Measurements from ENCODE around the gene DIPK1A.
"Not testable (repeated sequence)": the region's sequence is repeated elsewhere in the genome, so short reads cannot be mapped to it uniquely, and the experiment has no call there.

DIPK1A gene

DNA sequence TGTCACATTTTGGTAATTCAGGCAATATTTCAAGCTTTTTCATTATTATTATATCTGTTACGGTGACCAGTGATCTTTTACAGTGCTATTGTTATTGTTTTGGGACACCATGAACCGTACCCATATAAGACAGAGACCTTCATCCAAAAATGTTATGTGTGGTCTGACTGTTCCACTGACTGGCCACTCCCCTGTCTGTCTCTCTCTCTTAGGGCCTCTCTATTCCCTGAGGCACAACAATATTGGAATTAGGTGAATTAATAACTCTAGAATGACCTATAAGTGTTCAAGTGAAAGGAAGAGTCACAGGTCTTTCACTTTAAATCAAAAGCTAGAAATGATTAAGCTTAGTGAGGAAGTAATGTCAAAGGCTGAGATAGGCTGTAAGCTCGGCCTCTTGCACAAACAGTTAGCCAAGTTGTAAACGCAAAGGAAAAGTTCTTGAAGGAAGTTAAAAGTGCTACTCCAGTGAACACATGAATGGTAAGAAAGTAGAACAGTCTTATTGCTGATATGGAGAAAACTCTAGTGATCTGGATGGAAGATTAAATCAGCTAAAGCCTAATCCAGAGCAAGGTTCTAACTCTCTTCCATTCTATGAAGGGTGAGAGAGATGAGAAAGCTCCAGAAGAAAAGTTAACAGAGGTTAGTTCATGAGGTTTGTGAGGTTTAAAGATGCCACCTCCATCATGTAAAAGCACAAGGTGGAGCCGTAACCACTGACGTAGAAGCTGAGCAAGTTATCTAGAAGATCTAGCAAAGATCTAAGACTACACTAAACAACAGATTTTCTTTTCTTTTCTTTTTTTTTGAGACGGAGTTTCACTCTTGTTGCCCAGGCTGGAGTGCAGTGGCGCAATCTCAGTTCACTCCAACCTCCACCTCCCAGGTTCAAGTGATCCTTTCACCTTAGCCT lies 19.7 kb upstream of the DIPK1A start:
- DNase-seq = no peak

DNA sequence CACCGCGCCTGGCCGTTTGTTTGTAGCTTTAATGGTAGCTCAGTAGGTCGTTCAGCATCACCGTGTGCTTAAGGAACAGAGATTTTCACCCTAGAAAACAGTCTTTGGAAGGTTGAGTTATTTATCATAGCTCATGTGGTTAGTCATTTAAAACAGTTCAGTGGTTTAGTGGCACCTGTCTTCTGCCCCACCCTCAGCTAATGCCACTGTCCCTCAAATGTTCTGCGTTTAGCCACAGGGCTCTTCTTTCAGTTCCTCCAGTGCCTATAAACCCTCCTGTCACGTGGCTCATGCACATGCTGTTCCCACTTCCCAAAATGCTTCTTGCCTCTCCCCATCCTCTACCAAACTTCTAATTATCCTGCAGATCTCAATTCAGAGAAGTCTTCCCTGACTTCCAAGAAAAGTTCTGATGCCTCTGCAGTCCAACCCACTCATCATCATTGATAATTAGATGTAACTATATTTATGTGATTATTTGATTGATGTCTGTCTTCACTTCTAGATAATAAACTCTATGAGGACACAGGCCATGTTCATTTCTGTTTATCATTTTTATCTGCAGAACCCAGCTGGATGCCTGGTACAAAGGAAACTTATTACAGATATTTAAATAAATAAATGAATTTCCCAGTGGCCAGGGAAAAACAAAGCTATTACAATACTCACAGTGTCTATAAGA lies 14.4 kb upstream of the DIPK1A start:
- no peak for DNase-seq

DNA sequence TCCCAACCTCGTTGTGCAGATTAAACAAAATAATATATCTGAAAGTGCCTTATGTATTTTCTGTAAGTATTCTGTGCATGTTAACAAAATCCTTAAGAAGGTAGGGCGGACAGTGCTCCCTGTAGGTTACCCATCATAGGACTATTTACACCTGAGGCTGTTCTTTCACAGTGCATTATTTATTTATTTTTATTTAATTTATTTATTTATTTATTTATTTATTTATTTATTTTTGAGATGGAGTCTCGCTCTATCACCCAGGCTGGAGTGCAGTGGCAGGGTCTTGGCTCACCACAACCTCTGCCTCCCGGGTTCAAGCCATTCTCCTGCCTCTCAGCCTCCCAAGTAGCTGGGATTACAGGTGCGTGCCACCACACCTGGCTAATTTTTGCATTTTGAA lies 12.8 kb upstream of the DIPK1A start:
- not testable (repeated sequence) for DNase-seq

DNA sequence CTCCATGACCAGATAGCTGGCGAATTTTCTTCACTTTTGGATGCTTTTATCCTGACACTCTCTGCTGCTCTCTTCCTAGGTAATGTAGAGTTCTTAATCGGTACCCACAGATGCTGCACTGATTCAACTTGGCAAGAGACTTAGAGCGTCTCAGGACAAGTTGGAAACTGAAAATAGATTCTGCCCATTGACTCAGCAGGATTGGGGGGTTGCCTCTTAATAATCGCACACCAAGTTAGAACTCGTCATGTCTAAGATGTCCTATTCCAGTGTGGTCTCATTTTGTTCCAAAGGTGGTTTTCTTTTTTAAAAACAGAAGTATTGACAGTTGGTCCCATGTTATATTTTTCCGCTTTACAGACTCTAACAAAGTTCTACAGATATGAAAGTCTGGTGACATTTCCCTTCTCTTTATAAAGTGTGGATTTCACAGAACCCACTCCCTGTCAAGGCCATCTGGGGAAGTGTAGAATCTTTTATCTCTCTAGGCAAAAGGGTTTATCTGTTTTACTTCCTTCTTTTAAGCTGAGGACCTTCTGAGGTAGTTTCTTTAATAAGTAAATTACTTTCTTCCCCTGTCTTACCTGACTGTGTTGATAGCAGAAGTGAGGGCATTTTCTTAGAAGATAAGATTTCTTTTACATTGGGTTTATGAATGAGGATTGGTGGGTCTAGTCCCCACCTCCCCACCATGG lies 12.1 kb upstream of the DIPK1A start:
- DNase-seq = no peak

DNA sequence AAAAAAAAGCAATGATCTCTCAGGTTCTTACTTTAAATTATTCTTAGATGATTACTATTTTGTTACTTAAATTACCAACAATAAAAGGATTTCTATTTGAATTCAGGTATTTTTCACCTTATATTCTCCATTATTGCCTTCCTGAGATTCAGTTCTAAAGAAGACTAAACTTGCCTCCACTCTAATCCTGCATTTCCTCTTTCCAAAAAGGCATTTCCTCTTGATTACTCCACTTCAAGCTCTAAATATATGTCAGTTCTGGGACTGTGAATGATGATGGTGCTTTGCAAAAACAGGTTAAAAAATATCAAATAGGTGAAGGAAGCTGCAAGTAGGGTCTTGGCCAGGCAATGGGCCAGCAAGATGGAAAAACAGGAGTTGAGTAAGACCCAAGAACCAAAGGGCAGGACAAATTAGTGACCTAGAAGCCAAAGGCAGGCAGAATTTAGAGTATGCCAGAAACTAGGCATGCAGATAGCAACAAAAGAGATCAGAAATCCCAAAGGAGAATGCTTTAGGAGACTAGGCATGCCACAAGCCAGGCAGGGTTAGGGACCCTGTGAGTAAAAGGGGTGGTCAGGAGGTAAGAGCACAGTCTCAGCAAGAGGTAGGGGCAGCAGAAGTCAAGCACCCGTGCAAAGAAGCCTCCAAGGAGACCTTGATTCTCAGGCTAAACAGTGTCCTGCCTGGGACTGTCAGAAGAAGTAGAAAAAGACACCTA lies 11.3 kb upstream of the DIPK1A start:
- no peak for DNase-seq

DNA sequence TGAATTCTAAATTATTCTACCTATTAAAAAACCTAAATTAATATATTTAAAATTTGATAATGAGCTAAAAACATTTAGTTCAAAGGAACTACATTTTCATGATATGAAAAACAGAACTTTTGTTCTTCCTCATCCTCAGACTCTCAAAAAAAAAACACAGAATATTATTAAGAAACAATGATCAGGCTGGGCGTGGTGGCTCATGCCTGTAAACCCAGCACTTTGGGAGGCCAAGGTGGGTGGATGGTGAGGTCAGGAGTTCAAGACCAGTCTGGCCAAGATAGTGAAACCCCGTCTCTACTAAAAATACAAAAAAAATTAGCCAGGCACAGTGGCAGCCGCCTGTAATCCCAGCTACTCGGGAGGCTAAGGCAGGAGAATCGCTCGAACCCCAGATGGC lies 10.7 kb upstream of the DIPK1A start:
- DNase-seq = not testable (repeated sequence)

DNA sequence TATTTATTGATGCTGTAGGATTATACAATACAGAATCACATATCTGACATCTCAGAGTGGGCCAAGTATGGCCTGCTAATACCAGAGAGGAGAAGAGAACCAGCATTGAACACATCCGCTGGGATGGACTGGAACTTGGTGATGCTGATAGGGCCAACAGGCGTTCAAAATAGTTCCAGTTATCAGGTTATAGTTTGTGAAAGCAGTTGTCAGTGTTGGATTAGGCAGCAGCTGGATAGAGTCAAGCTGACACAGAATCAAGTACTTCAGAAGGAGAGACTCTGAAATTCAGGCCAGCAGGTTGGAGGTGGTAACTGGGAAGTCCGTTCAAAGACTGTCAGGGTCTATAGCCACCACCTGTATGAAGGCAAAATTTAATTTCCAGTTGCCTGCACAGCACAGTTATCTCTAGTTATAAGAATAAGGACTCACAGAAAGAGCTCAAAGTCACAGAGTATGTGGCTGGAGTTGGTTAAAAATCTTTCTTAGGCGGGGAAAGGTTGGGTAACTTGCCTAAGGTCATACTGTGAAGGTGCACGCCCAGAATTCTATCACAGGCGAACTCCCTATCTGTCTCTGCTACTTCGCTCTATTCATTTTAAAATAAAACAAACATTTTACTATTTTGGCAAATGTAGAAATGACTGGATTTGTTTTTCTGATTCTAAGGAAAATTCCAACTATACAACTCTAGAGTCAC lies 9.9 kb upstream of the DIPK1A start:
- no peak for DNase-seq

DNA sequence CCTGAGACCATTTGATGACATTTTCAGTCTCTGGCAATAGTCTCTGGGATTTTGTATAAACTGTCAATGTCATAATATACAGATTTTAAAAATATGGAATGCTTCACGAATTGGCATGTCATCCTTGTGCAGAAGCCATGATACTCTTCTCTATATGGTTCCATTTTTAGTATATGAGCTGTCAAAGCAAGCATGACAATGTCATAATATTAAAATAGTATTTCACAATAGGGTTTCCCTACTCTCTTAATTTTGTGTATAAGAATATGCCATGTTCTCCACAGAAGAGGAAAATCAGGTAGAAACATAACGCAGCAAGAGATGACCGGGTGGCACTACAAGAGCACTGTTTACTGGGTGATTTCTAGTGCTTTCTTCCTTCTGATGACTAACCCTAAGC lies 8.3 kb upstream of the DIPK1A start:
- no peak for DNase-seq

DNA sequence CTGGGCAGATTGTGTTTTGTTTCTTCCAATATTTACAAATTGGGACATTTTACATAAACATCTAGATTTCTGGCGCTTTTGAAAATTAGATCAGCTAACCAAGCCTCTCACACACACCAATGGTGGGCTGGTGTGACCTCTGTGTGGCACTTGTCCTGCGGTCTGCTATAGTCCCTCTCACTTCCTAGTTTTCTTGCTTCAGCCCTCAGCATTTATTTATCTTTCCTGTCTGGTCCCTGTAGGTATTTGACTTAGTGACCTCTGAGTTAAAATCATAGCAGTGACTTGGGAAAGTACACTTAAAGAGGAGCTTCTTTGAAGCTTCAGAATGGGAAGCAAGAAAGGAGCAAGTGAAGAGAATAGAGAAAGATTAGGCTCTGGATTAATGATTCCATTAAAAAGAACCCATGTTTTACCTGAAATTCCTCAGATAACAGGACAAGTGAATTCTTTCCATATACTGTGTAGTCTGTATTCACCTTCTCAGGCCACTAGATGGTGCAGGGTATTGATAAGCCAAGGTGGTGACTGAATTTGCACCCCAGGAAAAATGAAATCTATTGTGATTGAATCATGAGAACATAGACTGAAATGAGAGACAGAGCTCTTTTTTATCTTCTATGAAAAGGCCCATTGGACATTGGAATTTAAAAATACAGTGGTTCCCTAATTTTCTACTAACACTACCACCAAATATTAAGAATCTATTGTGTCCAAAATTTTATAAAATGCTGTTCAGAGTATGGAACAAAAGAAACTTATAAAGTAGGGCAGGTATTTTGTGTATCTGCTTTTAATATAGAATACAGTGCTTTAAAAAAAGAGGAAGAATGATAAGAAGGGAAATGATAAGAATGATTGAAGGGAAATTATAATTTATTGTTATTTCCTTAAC lies 7.1 kb upstream of the DIPK1A start:
- DNase-seq = peak in 2 of 3 experiments; percentile 8 to 45

DNA sequence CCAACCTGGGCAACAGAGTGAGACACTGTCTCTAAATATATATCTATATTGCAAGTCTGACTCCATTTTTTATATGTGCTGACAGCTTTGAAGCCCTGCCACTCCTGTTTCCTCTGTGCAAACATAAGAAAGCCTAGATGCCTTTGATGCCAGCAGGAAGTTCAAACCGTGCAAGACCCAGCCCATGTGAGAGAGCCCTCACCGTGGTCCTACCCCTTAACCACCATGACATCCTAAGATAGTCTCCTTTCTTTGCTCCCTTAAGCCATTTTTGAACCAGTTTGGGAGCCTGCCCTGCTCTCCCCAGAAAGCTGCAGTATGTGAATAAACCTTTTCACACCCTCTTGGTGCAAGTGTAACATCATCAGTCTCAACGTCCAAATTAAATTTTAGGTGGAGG lies 3.7 kb upstream of the DIPK1A start:
- DNase-seq = no peak

DNA sequence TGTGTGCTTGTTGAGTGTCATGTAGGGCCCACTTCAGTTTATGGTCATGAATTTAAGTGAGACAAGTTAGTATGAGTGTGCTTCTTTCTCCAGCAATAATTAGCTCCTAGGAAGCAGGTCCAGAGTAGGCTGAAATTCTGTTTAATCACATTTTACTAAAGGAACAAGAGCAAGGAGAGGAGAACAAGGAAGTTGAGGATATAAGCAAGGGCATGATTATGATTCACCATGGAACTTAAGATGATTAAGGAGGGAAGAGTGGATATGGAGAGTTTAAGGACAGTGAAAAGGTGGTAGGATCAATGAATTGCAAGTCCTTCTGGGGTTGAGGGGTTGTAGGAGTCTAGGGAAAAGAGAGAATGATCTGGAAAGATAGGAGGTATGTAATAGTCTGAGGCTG lies 3.1 kb upstream of the DIPK1A start:
- no peak for DNase-seq

DNA sequence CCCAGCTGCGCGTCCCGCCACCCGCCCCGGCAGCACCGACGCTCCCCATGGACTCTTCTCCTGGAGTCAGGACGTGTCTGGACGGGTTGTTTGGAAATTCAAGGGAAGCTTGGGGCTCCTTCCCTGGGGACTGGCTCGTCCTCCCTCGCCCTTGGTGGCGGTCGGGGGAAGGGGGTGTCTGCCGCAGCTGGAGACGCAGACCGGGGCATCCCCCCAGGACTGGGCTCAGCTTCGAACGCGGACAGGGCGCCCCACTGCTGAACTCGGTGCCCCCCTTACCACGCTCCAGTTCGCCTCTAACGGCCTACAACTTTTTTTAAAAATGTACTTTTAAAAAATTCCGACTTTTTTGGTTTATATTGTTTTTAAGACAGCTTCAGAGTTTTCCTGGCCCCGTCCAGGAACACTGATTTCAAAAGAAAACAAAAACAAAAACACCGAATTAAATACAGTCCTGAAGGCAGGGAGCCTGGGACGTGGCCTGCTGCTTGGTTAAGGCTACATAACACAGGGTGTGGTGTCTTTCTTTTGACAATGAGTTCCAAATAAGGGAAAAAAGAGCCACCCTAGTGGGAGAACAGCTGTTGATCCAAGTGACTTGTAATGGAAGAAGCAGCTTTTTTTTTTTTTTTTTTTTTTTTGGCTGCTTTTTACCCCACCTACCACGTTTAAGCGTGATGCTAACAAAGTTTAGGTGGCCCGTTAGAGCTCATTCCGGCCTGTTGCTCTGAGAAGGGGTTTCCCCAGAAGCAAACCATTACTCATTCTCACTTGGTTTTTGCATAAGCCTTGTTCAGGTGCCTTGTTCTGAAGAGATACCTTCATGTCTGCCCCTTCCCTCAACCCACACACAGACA lies 862 bp upstream of the DIPK1A start:
- DNase-seq = peak; percentile 43 to 55 (median 43)

DNA sequence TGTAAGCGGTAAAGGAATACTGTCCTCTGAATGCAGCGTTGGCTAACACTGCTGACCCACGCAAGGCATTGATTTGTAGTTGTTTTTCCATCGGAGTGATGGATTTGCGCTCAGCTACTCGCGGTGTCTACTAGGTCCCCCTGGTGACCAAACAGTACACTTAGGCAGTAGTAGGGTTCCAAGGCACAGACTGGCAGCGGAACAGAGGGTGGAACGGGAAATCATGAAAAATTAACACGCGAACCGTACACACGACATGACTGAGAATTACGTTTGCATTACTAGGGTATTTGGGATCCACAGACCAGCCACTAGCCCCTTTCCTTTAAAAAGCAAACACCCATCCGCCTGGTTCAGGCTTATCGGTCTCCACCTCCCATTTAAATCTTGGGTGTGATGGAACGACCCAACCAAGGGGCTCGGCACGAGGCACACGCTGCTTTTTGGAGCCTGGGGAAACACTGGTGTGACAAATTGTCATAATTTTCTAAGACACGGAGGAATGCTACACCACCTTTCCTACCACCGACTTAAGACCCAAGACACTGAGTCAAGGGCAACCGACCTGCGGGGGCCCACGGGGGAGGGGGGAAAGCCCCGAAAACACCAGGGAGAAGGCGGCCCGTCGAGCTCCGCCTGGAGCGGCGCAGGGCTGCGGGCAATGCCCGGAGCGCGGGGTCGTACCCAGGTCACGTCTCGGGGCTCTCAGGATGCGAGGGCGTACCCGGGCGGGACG lies 699 bp downstream of the DIPK1A start:
- peak; percentile 56 to 90 (median 79) for DNase-seq

DNA sequence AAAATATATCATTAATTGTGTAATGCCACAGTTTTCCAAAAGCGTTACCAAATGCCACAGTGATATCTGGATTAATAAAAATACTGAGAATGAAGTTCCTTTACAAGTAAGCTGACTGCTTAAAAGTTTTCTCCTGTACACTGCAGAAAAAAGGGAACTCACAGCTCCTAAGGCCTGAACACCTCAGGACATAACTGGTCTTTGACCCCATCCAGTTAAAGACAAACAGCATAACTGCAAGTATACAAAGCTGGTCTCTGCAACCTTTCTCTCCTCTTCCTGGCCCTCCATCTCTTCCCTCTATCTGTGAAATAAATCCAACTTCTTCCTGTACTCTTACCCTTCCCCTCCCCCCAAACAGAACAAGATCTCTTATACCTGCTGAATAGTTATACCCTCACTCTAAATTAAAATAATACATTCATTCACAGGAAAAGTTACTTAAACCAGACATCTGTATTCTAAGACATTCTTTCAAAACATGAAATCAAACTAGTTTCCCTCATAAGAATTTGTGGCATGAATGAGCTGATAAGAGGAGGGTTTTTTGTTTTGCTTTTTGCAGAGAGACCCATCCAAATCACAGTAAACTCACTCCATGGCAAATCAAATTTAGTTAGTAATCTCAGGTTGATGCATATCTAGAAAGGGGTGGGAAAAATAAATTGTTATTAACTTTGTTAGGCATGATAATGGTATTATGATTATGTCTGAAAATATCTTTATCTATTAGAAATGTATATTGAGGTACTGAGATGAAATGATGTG lies 2.9 kb downstream of the DIPK1A start:
- DNase-seq = no peak

DNA sequence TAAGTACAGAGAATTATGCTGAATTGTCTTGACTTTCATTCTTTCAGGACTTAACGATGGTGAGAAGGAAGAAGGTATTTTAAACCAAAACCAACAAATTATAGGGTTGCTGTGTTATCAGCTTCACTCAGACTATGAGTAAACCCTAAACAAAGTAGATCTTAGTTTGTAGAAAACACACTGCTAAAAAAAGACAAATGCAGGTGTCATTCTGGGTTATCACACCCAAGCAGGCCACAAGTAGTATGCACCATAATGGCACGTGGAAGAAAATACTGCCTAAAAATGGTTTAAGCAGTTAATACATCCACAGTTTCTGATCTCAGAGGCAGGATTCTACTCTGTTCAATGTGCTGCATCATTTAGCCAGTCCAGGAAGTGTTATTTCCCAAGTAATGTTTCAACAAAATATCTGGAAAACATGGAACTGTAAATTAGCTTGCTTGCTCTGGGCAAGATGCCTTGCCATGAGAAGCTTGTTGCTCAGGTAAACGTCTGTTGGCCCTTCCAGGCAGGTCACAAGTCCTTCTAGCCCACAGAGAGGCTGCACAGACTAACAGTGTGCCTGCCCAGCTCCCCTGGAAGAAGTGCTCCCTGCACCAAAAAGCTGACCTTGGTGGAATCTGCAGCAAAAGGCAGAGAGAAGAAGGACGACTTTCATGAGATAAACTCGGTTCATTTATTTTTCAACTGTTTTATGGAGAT lies 4.1 kb downstream of the DIPK1A start:
- DNase-seq = no peak

DNA sequence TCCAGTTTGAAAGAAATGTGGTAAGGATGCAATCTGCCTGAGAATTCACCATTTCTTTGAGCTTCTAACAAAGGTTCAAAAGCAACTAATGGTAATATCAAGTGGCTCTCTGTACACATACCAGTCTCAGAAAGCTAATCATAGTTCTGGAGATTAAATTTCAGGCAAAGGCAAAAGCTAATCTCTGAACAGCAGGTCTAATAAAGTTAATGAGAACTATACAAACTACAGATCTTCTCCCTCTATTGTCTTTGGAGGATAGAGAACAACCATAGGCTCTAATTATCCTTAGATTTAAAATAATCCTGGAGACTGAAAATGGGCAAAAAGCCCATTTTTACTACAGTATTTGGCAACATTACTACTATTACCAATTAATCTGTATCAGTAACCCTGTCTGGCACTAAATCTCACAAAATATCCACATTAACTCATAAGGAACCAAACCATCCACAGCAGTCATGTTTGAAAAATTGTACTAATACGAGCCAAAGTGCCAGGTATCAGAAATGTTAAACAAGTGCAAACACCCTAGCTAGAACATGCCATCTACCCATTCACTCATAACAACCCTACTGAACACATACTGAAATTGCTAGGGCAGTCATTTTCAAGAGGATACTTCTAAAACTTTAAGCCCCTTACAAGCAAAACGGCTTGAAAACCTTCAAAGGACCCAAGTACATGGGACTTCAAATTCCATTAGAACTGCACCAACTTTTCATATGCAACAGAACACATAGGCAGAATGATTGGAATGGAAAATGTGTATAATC lies 4.8 kb downstream of the DIPK1A start:
- peak in 1 of 3 experiments; percentile 15 for DNase-seq

DNA sequence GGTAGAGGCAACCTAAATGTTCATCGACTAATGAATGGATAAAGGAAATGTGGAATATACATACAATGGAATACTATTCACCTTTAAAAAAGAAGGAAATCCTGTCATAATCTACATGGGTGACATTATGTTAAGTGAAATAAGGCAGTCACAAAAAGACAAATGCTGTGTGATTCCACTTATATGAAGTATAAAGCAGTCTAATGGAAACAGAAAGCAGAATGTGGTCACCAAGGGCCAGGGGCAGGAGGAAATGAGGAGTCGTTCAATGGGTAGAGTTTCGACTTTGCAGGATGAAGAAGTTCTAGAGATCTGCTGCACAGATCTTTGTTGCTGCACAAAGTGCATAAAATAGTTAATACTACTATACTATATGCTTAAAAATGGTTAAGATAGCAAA lies 7.8 kb downstream of the DIPK1A start:
- no peak for DNase-seq
